Ishikawa (cell line): ENCODE measurements around the gene SRP9.

ENCODE experiments used
- CREB1 ChIP-seq: IDR thresholded peaks from 2 replicates; pipeline ENCODE4 v1.6.1; 2012; ENCODE audit warnings: low read depth
- EGR1 ChIP-seq: IDR thresholded peaks from 2 replicates; pipeline ENCODE4 v1.6.1; 2012
- EP300 ChIP-seq: IDR thresholded peaks from 2 replicates; pipeline ENCODE4 v1.6.1; 2012; ENCODE audit warnings: borderline replicate concordance
- FOXM1 ChIP-seq: IDR thresholded peaks from 2 replicates; pipeline ENCODE4 v1.6.1; 2012; ENCODE audit warnings: low read depth, borderline replicate concordance
- NFIC ChIP-seq: IDR thresholded peaks from 2 replicates; pipeline ENCODE4 v1.6.1; 2012
- RAD21 ChIP-seq: IDR thresholded peaks from 2 replicates; pipeline ENCODE4 v1.6.1; 2012; ENCODE audit warnings: low read depth
- TAF1 ChIP-seq: IDR thresholded peaks from 2 replicates; pipeline ENCODE4 v1.6.1; 2012; ENCODE audit warnings: low read depth, mild to moderate bottlenecking
- TCF12 ChIP-seq: IDR thresholded peaks from 2 replicates; pipeline ENCODE4 v1.6.1; 2012; ENCODE audit warnings: low read depth
- TEAD4 ChIP-seq: IDR thresholded peaks from 2 replicates; pipeline ENCODE4 v1.6.1; 2012
- YY1 ChIP-seq: IDR thresholded peaks from 2 replicates; pipeline ENCODE4 v1.6.1; 2012; ENCODE audit warnings: low read depth
- ZBTB7A ChIP-seq: IDR thresholded peaks from 2 replicates; pipeline ENCODE4 v1.6.1; 2012; ENCODE audit warnings: low read depth
- TF ChIP-seq, protein P1 (sequence below): IDR thresholded peaks from 2 replicates; pipeline ENCODE4 v1.6.1; 2012; ENCODE audit warnings: low read depth, mild to moderate bottlenecking
- TF ChIP-seq, protein P2 (sequence below): IDR thresholded peaks from 2 replicates; pipeline ENCODE4 v1.6.1; 2012
- TF ChIP-seq, protein P3 (sequence below): IDR thresholded peaks from 2 replicates; pipeline ENCODE4 v1.6.1; 2012

DNA sequence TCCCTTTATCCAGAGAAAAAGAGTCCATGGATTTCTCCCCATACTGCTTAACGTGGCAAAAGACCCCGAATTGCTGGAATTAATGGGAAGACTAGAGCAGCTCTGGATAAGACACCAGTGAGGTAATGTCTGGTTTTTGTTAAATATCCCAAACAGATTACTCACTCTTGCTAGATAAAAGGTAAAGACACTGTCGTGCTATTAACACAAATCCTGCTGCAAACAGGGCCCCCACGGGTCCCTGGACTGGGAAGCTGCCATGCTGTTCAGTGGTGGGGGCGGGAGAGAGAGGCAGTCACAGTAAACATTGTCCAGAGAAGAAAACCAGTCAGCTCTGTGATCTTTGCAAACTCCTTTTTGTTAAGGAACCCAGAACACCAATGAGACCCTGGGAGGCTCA is 15.2 kb upstream of the SRP9 start:
- TF ChIP-seq CREB1 (no peak), RAD21 (no peak), YY1 (no peak), EP300 (no peak), NFIC (no peak), TEAD4 (no peak), TAF1 (no peak), TCF12 (no peak), EGR1 (no peak), FOXM1 (no peak), ZBTB7A (no peak)
- TF ChIP-seq, protein P1, sequence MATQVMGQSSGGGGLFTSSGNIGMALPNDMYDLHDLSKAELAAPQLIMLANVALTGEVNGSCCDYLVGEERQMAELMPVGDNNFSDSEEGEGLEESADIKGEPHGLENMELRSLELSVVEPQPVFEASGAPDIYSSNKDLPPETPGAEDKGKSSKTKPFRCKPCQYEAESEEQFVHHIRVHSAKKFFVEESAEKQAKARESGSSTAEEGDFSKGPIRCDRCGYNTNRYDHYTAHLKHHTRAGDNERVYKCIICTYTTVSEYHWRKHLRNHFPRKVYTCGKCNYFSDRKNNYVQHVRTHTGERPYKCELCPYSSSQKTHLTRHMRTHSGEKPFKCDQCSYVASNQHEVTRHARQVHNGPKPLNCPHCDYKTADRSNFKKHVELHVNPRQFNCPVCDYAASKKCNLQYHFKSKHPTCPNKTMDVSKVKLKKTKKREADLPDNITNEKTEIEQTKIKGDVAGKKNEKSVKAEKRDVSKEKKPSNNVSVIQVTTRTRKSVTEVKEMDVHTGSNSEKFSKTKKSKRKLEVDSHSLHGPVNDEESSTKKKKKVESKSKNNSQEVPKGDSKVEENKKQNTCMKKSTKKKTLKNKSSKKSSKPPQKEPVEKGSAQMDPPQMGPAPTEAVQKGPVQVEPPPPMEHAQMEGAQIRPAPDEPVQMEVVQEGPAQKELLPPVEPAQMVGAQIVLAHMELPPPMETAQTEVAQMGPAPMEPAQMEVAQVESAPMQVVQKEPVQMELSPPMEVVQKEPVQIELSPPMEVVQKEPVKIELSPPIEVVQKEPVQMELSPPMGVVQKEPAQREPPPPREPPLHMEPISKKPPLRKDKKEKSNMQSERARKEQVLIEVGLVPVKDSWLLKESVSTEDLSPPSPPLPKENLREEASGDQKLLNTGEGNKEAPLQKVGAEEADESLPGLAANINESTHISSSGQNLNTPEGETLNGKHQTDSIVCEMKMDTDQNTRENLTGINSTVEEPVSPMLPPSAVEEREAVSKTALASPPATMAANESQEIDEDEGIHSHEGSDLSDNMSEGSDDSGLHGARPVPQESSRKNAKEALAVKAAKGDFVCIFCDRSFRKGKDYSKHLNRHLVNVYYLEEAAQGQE, result no peak
- TF ChIP-seq, protein P2, sequence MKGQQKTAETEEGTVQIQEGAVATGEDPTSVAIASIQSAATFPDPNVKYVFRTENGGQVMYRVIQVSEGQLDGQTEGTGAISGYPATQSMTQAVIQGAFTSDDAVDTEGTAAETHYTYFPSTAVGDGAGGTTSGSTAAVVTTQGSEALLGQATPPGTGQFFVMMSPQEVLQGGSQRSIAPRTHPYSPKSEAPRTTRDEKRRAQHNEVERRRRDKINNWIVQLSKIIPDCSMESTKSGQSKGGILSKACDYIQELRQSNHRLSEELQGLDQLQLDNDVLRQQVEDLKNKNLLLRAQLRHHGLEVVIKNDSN, result no peak
- TF ChIP-seq, protein P3, sequence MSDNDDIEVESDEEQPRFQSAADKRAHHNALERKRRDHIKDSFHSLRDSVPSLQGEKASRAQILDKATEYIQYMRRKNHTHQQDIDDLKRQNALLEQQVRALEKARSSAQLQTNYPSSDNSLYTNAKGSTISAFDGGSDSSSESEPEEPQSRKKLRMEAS, result no peak
